Measurements from ENCODE around the gene TAF4.

GRCh38 chr20:61937963-61938838 lies 127.5 kb downstream of the TAF4 start:
- TF ChIP-seq ZNF585B (tag by site-specific recombination; IDR thresholded peaks at IDR 0.05) (no peak), ZSCAN30 (tag by site-specific recombination; IDR thresholded peaks at IDR 0.05) (no peak), REST (tag by site-specific recombination; IDR thresholded peaks at IDR 0.05) (no peak), BCL11A (tag by site-specific recombination; IDR thresholded peaks at IDR 0.05; ENCODE audit: low read depth) (no peak), ZIC2 (tag by site-specific recombination; IDR thresholded peaks at IDR 0.05) (no peak), ZNF23 (tag by site-specific recombination; IDR thresholded peaks at IDR 0.05; ENCODE audit: borderline replicate concordance) (no peak), HOXC10 (CRISPR knock-in tag; IDR thresholded peaks at IDR 0.05) (no peak), ZNF132 (tag by site-specific recombination; IDR thresholded peaks at IDR 0.05; ENCODE audit: borderline replicate concordance) (no peak), ZNF629 (tag by site-specific recombination; IDR thresholded peaks at IDR 0.05) (no peak), REPIN1 (tag by site-specific recombination; IDR thresholded peaks at IDR 0.05; ENCODE audit: low read depth) (no peak)
- TF ChIP-seq, protein P1, sequence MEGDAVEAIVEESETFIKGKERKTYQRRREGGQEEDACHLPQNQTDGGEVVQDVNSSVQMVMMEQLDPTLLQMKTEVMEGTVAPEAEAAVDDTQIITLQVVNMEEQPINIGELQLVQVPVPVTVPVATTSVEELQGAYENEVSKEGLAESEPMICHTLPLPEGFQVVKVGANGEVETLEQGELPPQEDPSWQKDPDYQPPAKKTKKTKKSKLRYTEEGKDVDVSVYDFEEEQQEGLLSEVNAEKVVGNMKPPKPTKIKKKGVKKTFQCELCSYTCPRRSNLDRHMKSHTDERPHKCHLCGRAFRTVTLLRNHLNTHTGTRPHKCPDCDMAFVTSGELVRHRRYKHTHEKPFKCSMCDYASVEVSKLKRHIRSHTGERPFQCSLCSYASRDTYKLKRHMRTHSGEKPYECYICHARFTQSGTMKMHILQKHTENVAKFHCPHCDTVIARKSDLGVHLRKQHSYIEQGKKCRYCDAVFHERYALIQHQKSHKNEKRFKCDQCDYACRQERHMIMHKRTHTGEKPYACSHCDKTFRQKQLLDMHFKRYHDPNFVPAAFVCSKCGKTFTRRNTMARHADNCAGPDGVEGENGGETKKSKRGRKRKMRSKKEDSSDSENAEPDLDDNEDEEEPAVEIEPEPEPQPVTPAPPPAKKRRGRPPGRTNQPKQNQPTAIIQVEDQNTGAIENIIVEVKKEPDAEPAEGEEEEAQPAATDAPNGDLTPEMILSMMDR (tag by site-specific recombination; IDR thresholded peaks at IDR 0.05) = no peak
- TF ChIP-seq, protein P2, sequence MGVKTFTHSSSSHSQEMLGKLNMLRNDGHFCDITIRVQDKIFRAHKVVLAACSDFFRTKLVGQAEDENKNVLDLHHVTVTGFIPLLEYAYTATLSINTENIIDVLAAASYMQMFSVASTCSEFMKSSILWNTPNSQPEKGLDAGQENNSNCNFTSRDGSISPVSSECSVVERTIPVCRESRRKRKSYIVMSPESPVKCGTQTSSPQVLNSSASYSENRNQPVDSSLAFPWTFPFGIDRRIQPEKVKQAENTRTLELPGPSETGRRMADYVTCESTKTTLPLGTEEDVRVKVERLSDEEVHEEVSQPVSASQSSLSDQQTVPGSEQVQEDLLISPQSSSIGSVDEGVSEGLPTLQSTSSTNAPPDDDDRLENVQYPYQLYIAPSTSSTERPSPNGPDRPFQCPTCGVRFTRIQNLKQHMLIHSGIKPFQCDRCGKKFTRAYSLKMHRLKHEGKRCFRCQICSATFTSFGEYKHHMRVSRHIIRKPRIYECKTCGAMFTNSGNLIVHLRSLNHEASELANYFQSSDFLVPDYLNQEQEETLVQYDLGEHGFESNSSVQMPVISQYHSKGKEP (tag by site-specific recombination; IDR thresholded peaks at IDR 0.05) = no peak
- TF ChIP-seq, protein P3, sequence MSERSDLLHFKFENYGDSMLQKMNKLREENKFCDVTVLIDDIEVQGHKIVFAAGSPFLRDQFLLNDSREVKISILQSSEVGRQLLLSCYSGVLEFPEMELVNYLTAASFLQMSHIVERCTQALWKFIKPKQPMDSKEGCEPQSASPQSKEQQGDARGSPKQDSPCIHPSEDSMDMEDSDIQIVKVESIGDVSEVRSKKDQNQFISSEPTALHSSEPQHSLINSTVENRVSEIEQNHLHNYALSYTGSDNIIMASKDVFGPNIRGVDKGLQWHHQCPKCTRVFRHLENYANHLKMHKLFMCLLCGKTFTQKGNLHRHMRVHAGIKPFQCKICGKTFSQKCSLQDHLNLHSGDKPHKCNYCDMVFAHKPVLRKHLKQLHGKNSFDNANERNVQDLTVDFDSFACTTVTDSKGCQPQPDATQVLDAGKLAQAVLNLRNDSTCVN (tag by site-specific recombination; optimal IDR thresholded peaks at IDR 0.05) = no peak
- TF ChIP-seq, protein P4, sequence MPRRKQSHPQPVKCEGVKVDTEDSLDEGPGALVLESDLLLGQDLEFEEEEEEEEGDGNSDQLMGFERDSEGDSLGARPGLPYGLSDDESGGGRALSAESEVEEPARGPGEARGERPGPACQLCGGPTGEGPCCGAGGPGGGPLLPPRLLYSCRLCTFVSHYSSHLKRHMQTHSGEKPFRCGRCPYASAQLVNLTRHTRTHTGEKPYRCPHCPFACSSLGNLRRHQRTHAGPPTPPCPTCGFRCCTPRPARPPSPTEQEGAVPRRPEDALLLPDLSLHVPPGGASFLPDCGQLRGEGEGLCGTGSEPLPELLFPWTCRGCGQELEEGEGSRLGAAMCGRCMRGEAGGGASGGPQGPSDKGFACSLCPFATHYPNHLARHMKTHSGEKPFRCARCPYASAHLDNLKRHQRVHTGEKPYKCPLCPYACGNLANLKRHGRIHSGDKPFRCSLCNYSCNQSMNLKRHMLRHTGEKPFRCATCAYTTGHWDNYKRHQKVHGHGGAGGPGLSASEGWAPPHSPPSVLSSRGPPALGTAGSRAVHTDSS (tag by site-specific recombination; IDR thresholded peaks at IDR 0.05) = no peak

Measured in HEK293 (cell line).